HG03045 (cell line): ENCODE measurements around the gene CNTNAP3B.
"Not testable (repeated sequence)": the region's sequence is repeated elsewhere in the genome, so short reads cannot be mapped to it uniquely, and the experiment has no call there.

ENCODE experiments used
- ATAC-seq: cut with Tn5 transposase; IDR thresholded peaks from one replicate; pipeline ENCODE4 v1.9.1; 2021; ENCODE audit warnings: mild to moderate bottlenecking, moderate library complexity; ENCODE audit not compliant: unreplicated experiment

CNTNAP3B gene

DNA sequence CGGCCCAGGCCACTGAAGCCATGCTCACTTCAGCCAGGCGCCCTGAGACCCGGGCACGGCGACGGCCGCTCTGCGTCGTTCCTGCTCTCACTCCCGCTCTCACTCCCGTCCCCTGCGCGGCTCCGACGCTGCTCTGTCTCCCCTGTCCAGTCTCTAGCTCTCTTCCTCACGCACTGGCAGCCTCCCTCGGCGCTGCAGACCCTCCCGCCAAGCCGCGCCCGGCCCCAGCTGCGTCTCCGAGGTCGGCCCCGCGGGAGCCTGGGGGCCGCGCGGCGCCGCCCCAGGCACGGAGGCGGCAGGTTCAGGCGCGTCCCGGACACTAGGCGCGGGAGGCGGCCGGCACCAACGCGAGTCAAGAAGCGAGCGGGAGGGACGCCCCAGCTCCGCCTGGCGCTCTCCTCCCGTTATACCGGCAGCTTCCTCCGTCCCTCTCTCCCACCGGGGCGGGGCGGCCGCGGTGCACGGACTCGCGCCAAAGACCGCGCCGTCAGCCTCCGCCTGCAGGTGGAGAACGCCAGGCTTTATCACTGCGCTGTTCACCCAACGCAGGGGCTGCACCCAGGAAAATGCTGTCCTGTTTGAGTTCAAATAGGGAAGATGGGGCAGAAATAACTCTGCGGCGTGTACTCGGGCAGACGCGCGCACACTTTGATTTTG, at the start of gene CNTNAP3B:
CNTNAP3B (minus strand) TSS at position 354 of the 657 bp plus-strand sequence; CDS start at position 22, 332 bp downstream.
- not testable (repeated sequence) for ATAC-seq

DNA sequence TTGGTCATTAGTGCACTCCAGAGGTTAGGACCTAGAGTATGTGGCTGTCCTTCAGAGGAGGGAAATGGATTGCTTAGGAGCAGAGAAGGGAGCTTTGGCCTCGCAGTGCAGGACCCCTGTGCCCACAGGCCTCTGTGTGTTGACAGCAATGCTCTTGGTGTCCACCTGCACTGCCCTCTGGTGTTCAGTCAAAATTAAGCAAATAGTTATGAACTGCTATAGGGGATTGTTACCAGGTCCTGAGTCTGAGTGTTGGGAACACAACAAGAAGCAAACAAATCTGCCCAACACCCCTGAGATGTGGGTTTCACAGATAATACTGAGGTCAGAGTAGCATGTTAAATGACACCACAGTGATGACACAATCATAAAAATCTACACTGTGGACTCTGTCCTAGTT, 31.1 kb upstream of the CNTNAP3B start:
- not testable (repeated sequence) for ATAC-seq

DNA sequence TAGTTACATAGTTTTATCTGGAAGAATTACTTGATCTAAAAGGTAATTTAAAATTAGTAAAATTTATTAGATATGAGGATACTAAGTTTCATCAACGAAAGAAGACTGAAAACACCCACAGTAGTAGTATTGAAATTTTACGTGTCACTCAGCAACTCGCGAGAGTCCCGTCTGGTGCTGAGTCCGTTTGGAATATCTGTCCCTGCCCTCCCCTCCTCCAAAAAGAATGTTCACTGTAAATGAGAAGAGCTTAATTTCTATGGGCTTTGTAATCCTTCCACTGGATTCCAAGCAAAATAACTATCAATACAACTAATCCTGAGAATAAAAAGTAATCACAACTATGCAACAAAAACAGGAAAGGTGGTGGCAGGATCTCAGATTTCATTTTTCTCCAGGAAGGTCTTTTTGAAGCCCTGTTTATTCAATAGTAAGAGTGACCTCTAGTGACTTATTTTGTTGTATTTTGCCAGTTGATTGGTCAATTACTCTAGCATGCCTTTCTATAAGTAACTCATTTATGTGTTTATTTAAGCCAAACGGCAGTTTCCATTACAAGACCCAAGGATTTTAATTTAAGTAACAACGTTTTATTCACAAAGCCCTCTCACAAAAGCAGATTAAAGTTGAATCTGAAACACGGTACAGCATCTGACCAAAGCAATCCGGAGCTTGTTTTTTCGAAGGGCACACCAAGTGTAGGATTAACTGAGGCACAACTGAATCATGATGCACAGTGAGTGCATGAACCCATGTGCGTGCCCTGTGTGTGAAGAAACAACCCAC, 2.0 kb downstream of the CNTNAP3B start:
- not testable (repeated sequence) for ATAC-seq

DNA sequence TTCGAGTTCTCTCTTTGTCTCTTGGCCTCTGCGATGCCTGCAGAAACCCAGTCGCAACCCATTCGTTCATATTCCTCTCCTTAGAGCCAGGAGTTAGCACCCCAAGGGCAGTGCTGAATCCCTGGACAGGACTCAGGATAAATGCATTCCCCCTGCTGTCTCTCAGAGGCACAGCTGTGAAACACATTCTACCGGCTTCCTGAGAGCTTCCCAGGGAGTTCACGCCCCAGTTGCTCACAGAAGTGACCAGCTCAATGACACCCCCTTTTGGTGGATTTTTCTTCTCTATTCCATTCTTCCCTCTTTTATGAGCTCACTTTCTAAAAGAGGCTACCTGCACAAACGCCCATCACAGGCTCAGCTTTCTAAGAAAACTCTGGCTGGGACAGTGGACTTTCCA, 8.2 kb downstream of the CNTNAP3B start:
- ATAC-seq: not testable (repeated sequence)

DNA sequence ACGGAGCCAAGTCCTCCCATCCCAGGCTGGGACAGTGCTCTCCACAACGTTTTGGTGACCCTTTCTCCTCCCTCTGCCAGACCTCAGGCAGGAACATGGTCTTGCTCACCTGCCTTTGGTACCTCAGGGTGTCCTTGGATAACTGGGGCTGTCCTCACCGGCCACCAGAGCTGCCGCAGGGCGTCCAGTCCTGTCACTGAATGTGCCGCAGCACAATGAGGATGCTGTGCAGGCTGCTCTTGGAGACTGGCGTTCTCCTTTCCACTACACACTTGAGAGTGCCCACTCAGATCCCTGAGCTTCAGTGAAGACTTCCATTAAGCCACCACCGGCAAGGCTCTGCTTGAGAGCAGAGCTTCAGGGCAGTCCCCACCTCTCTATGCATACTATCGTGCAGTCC, 33.3 kb downstream of the CNTNAP3B start:
- not testable (repeated sequence) for ATAC-seq

DNA sequence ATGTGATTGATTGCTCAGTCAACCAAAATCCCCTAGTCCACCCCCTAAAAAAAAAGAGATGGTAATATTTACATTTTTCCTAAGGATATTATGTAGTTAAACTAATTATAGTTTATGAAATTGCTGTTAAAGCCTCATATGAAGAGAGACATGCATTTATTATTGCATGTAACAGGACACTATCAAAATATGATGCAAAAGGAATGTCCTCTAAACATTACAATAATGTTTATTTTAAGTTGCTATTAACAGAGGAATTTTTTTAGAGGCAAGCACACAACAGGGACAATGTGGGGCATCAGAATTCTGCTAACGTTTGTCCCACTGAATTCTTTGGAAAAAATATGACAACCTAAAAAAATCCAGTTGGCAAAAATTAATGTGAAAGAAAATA, 44.7 kb downstream of the CNTNAP3B start:
- ATAC-seq: not testable (repeated sequence)

DNA sequence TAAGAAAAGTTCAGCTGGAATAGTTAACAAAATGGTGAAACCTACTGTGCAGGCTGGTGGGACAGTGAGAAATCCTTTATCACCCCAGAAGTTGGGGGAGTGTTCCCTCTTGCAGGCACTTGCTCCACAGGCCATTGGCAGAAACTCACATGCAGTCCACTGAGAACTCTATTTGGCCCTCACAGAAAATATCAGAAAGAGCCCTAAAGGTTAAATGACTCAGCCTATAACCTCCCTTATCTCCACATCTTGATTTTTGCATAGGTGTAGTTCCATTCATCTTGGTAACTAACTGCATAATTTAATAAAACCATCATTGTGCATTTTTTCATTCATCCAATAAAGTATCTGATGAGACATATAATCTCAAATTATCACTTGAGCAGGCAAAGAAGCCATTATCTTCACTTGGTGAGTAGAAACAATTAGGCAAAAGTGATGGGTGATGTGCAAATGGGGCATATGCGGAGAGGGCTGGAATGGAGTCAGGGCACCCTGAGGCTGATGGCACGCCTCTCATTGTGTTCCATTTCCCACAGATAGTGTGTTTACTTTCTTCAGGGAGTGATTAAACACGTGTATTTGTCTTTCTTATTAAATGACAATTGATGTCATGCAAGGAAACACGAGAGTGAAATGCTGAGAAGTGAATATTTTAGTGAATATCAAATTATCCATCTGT, 45.2 kb downstream of the CNTNAP3B start:
- not testable (repeated sequence) for ATAC-seq

DNA sequence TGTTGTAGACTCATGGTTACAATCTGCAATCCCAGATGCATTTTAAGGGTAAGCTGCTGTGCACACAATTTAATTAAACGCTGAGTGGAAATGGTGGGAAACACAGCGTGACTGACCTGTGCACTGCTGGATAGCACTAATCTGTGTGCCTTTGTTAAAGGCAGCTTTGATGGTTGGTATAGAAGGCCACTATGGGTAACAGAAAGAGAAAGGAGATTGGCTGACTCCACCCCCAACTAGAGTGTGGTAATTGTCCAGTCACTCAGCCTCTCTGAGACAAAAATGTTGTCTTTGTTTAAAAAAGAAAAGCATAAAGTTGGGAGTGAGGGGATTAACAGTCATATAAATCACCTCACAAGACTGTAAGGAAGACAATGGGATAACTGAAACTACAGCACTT, 48.9 kb downstream of the CNTNAP3B start:
- ATAC-seq: not testable (repeated sequence)

DNA sequence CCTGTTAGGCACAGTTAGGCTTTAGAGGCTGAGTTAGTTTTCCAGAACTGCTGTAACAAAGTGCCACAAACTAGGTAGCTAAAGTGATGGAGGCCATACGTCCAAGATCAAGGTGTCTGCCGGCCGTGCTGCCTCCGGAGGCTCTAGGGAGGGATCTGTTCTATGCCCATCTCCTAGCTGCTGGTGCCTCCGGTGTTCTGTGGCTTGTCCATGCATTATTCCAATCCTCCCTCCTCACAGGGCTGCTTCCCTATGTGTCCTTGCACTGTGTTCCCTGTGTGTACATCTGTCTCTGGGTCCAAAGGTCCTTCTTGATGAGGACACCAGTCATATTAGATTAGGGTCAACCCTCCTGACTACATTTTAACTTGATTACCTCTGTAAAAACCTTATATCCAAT, 54.4 kb downstream of the CNTNAP3B start:
- not testable (repeated sequence) for ATAC-seq

DNA sequence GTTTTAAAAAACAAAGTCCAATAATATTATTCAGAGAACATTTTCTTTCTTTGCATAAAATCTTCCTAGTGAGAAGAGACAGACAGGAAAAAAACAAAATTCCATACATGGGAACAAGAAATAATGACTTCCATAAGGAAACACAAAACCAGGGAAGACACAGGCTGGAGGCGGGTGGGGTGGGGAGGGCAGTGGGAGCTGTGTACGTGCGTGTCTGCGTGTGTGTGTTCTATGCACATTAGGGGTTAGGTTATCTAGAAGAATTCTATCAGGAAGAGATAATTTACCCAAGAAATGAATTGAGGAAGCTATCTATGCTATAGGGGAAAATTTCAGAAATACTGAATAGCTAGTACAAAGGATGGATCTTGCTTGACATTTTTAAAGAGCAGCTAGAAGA, 58.2 kb downstream of the CNTNAP3B start:
- ATAC-seq: not testable (repeated sequence)

DNA sequence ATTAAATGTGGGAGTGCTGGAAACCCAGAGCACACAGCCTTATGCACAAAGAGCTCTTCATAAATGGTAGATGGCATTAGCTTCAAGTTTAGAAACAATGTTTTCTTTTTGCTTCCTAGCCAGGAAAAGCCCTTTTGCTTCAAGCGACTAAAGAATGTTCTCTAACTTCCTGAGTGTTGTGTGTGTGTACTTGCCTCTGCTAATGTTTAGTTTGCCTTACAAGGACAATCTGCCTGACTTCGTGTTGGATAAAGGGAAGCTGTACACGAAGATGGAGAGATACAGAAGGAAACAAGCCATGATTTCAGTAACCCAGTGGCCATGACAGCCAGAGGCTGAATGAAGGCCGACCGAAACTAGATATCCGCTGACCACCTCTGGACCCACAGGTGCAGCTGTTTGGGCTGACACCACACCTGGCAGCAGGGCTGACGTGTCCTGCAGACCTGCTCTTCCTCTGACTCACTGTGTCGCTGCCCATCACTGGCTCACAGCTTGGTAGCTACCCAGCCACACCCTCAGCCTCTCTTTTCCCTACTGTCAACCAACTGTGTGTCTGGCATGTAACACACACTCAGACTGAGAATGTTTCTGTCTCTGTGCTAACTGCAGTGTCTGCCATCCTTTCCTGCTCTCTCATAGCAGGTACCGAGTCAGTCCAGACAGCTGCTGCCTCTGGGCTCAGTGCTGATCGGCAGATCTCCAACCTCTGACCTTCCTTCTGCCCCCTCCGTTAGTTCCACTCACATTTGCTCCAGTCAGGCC, 59.0 kb downstream of the CNTNAP3B start:
- not testable (repeated sequence) for ATAC-seq

DNA sequence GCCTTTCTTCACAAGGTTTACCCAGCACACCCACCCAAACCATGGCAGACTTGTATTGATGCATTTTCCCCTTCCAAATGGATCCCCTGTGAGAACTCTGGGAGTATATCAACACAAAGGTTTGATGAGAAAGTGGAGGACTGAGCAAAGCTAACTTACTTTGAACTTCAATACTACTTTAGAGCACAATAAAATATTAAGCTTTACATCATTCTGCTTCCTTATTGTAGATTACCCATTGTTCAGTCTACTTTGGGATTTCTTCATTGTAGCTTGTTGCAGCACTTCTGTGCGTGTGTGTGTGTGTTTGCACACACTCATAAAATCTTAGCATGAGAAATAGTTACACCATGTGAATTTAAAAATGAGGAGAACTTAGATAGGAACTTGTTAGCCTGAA, 75.4 kb downstream of the CNTNAP3B start:
- not testable (repeated sequence) for ATAC-seq

DNA sequence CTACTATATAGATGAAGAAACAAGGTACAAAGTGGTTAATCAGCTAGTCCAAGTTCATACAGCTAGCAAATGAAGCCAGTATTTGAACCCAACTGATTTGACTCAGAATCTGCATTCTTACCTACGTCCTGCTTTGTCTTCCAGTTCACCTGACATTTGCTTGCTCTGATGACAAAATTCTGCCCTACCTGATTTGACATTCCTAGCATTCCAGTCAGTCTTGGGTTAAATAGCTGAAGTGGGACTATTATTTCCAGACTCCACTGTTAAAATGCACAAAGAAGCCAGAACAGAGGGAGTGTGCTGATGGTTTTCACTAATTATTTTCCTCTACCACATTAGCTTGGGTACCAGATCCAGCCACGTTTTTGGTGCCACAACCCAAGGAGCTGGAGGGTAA, 78.5 kb downstream of the CNTNAP3B start:
- ATAC-seq: not testable (repeated sequence)

DNA sequence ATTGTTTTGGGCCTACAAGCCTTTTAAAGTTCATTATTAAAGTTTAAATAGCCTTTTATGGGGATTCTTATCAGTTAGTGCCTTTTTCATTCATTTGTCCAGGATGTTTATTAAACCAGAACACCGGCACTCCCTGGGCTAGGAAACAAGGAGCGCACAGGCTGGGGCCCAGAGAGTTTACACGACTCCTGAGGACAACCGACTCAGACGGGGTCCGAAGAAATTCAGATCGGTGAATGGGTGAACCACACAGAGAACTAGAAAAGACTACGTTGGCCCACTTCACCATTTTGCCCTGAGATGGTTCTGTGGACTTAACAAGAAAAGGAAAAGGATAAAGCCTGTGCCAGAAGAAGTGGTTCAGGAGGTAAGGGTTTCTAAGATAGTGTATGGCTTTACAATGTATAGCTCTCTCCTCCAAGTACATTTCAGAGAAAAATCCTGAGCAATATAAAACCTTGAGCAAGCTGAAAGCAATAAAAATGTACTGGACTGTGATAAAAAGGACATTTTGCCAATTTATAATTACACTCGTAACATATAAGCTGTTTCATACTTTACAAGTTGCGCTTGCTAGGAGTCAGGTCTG, 84.7 kb downstream of the CNTNAP3B start:
- ATAC-seq: not testable (repeated sequence)

DNA sequence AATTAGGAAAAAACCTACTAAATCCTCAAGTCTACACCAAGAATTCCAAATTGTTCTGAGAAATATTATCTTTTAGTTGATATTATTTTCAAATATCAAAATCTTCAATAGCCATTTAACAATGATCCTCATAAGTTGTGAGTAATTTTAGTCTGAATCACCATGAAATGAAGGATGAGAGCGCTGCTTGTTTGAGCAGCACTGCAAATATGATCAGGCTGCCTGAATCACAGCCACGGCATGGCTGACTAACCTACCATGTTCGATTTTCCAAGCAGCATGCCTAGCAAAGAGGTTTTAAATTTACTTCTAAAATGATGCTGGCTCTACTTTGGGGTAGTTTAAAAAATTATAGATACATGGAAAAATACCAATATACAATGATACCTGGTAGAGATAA, 95.7 kb downstream of the CNTNAP3B start:
- ATAC-seq: not testable (repeated sequence)

DNA sequence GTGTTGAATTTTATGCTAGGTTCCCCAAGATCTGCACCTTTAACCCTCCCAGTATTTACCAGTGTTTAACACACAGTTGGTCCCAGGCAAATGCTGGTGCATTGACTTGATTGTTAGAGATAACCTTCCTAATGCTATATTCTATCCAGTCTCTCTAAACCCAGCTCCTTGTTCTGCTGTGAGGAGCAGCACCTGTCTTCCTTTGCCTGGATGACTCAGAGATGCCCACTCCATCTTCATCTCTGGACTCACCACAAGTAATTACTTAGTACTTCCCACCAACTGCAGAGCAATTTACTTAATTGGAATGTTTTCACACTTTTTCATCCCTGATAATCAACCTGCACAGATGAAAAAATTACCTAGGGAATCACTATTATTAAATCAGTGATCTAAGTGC, 108.6 kb downstream of the CNTNAP3B start:
- ATAC-seq: not testable (repeated sequence)

DNA sequence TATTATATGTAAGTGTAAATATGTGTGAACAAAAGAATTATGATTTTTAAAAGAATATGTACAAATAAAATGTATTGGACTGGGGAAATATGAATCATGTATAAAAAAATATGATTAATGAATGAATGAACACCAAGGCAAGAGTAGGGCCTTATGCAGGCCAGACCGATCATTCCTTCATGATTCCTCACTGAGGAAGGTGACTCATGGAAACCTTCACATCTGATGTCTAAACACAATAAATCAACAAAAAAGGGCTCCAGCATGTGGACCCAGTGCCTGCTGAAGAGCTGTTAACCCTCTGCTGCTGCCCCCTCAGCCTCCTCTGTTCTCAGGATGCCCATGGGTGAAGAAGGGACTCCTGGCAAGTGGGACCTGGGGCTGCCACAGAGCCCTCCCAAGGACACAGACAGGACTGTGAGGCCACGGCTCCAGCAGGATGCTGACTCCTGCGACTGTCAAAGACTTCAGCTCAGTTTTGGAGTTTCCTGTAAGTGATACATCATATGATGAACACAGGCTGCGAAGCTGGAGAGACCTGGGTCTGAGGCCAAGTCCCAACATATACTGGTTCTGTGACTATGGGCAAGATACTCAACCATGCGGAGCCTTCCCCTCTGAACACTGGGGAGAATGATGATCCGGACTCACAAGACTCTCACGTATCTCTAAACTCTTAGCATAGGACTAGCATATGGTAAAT, 110.9 kb downstream of the CNTNAP3B start:
- not testable (repeated sequence) for ATAC-seq

DNA sequence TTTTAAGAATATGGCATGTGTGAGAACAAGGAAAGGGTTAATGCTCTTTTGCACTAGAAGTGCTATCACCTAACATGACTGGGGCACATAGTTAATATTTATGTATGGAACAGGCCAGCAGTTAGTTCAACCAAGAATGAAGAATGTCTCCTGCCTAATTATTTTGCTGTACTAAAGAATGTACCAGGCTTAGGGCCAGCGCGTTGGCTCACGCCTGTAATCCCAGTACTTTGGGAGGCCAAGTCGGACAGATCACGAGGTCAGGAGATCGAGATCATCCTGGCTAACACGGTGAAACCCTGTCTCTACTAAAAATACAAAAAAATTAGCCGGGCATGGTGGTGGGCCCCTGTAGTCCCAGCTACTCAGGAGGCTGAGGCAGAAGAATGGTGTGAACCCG, 114.9 kb downstream of the CNTNAP3B start:
- not testable (repeated sequence) for ATAC-seq

DNA sequence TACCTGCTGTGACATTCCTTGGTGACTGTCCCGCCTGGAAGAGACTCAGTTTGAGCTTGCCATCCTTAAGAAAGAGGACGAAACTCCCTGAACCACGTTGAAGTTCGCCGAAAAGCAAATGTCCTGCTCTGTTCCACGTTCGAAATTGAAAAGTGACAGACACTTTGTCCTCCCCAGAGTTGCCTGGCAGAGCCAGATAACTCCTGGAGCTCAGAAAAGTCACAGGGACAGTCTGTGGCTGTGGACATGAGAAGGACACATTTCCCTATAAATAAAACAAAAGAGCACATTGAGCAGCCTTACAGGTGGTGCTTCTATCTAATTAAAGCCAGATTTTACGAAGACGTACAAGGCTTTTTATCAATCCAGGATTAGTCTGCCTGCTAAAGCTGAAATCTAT, 137.6 kb downstream of the CNTNAP3B start:
- not testable (repeated sequence) for ATAC-seq

DNA sequence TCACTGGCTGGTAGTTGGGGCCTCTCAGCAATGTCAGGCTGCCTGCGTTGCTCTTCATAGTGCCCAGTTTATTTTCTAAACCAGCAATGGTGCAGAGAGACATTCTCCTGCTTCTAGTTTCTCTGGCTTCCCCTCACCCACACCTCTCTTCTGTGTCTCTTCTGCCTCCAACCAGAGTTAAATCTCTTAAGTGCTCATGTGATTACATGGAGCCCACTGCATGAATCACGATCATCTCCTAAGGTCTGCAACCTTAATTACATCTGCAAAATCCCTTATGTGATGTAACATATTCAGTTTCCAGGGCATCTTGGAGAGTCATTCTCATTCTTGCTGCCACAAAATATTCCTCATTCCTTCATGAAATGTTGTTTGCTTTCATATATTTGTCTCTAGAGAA, 149.0 kb downstream of the CNTNAP3B start:
- not testable (repeated sequence) for ATAC-seq
